Gastrocnemius medialis (tissue), 4 donors: ENCODE results near the gene FOXJ1. TPM values are rescaled to one million over a fixed set of nuclear protein-coding genes. Genes with fewer than 3 reads are reported as not detected.

Experiments used
- ATAC-seq, 2 donors: fragments of 150-250 bp; one replicate each; pipeline ENCODE4 v1.9.1; 2016
- DNase-seq, 2 donors: peaks; one replicate each; pipeline ENCODE4 v3.0.0-alpha.2; 2019
- H3K27ac ChIP-seq, 4 donors: fragments of 200-600 bp; sonication (generic); 1 replicate in 1 of 4; 2 replicates in 3 of 4; pipeline ENCODE4 v1.5.1; 2016 to 2018; ENCODE audit warnings: mild to moderate bottlenecking in 2 of 4, moderate library complexity in 1 of 4
- H3K27me3 ChIP-seq, 3 donors: fragments of 200-600 bp; sonication (generic) in 2 of 3; 1 replicate in 1 of 3; 2 replicates in 2 of 3; pipeline versions ENCODE4 v1.5.1 to v1.6.0; 2016 to 2019; ENCODE audit warnings: mild to moderate bottlenecking in 1 of 3, moderate library complexity in 1 of 3
- H3K36me3 ChIP-seq, 2 donors: fragments of 200-600 bp; sonication (generic) in 1 of 2; one replicate each; pipeline ENCODE4 v1.5.1; 2017 to 2018
- H3K4me1 ChIP-seq, 2 donors: fragments of 200-600 bp; sonication (generic) in 1 of 2; one replicate each; pipeline ENCODE4 v1.5.1; 2016 to 2017; ENCODE audit warnings: mild to moderate bottlenecking in 2 of 2
- H3K4me3 ChIP-seq, 4 donors: fragments of 200-600 bp; sonication (generic) in 3 of 4; 1 replicate in 1 of 4; 2 replicates in 3 of 4; pipeline ENCODE4 v1.5.1; 2016 to 2019; ENCODE audit warnings: mild to moderate bottlenecking in 2 of 4
- H3K9me3 ChIP-seq, 3 donors: fragments of 200-600 bp; sonication (generic) in 2 of 3; 1 replicate in 1 of 3; 2 replicates in 2 of 3; pipeline ENCODE4 v1.5.1; 2016 to 2019
- CTCF ChIP-seq, 5 experiments: fragments of 450-650 bp in 3 of 5; fragments of 200-600 bp in 2 of 5; sonication (generic) in 2 of 5; IDR thresholded peaks in 4 of 5; conservative IDR thresholded peaks in 1 of 5; 1 replicate in 4 of 5; 2 replicates in 1 of 5; pipeline ENCODE4 v1.5.1; 2016 to 2019; ENCODE audit warnings: antibody characterized with exemption in 5 of 5, mild to moderate bottlenecking in 3 of 5, moderate library complexity in 3 of 5
- POLR2A ChIP-seq, 2 donors: fragments of 450-650 bp; IDR thresholded peaks; one replicate each; pipeline ENCODE4 v1.6.1; 2017; ENCODE audit warnings: antibody characterized with exemption in 2 of 2, mild to moderate bottlenecking in 2 of 2, moderate library complexity in 2 of 2
- in situ Hi-C, 4 donors: fragments of 200-750 bp; cut with MboI; loops; one replicate each; pipeline versions ENCODE4 v1.15.0 to v1.8.0; 2017; ENCODE audit warnings: low sequenced_read_pairs in 4 of 4
- intact Hi-C: fragments of 100-400 bp; cut with DNase I; formaldehyde crosslinking; loops from one replicate; pipeline ENCODE4 v1.15.1; 2023; ENCODE audit warnings: low total_unique reads
- total RNA-seq, 4 donors: library from RNA; depleted of rRNA; stranded (reverse); fragments of >200 nt; gene quantifications; one replicate each; pipeline versions ENCODE4 v1.1.0 to v1.2.3, GENCODE V29; 2016

The FOXJ1 gene
- total RNA-seq, 4 donors from 2014 or later, result 0.16 to 0.62 TPM; not detected in 2

GRCh38 chr17:76137001-76137350 is 4.1 kb downstream of the FOXJ1 start:
- peaks cover 66 to 78% (median 71%) of the 10 kb centered on the region in 3 donors for H3K27me3 ChIP-seq
- DNase-seq, result no peak
- H3K27ac ChIP-seq, result no peak overlapping the region
- no peaks in the 10 kb centered on the region for H3K36me3 ChIP-seq
- no peaks in the 10 kb centered on the region for H3K9me3 ChIP-seq
- in situ Hi-C loops (no loop called here), intact Hi-C loops (no loop called here)
- no peak for TF ChIP-seq CTCF (IDR thresholded peaks at IDR 0.05 in 4 of 5, conservative IDR thresholded peaks at IDR 0.05 in 1 of 5)
- no peak for TF ChIP-seq POLR2A (IDR thresholded peaks at IDR 0.05)
- peaks cover 18 to 28% of the 10 kb centered on the region in 2 donors for H3K4me1 ChIP-seq
- H3K4me3 ChIP-seq, result no peak overlapping the region
- ATAC-seq, result no peak

GRCh38 chr17:76136276-76137000 is 4.6 kb downstream of the FOXJ1 start:
- Histone ChIP-seq H3K4me3 (no peak overlapping the region), H3K27ac (no peak overlapping the region), H3K9me3 (no peaks in the 10 kb centered on the region), H3K27me3 (peaks cover 71 to 84% (median 71%) of the 10 kb centered on the region in 3 donors), H3K36me3 (no peaks in the 10 kb centered on the region), H3K4me1 (peaks cover 12 to 22% of the 10 kb centered on the region in 2 donors)
- in situ Hi-C loops (no loop called here), intact Hi-C loops (no loop called here)
- DNase-seq (no peak), ATAC-seq (no peak)
- no peak for TF ChIP-seq POLR2A (IDR thresholded peaks at IDR 0.05)

GRCh38 chr17:76135810-76136188 is 5.2 kb downstream of the FOXJ1 start:
- H3K36me3 ChIP-seq, result no peaks in the 10 kb centered on the region
- TF ChIP-seq CTCF (IDR thresholded peaks at IDR 0.05 in 4 of 5, conservative IDR thresholded peaks at IDR 0.05 in 1 of 5), result no peak
- TF ChIP-seq POLR2A (IDR thresholded peaks at IDR 0.05), result no peak
- H3K27ac ChIP-seq, result no peak overlapping the region
- H3K4me3 ChIP-seq, result no peak overlapping the region
- in situ Hi-C loops, result no loop called here
- peaks cover 7 to 16% of the 10 kb centered on the region in 2 donors for H3K4me1 ChIP-seq
- no peaks in the 10 kb centered on the region for H3K9me3 ChIP-seq
- intact Hi-C loops, result no loop called here
- DNase-seq (no peak), ATAC-seq (no peak)
- peaks cover 72 to 87% (median 73%) of the 10 kb centered on the region in 3 donors for H3K27me3 ChIP-seq

GRCh38 chr17:76134911-76135809 is 5.9 kb downstream of the FOXJ1 start:
- ATAC-seq (no peak), DNase-seq (no peak)
- intact Hi-C loops, result no loop called here
- H3K9me3 ChIP-seq, result no peaks in the 10 kb centered on the region
- TF ChIP-seq POLR2A (IDR thresholded peaks at IDR 0.05) (no peak), CTCF (IDR thresholded peaks at IDR 0.05 in 4 of 5, conservative IDR thresholded peaks at IDR 0.05 in 1 of 5) (no peak)
- H3K36me3 ChIP-seq, result no peaks in the 10 kb centered on the region
- peaks cover under 1 to 9% of the 10 kb centered on the region in 2 donors for H3K4me1 ChIP-seq
- H3K27me3 ChIP-seq, result peaks cover 66 to 83% (median 69%) of the 10 kb centered on the region in 3 donors
- no peak overlapping the region for H3K27ac ChIP-seq
- no peak overlapping the region for H3K4me3 ChIP-seq
- in situ Hi-C loops, result no loop called here
